Parathyroid adenoma (tissue), 2 donors: Measurements from ENCODE around the gene P4HA3.

Experiments used
- H2AFZ ChIP-seq: fragments of 300-600 bp; sonication (generic); one replicate; pipeline ENCODE4 v1.7.0; 2017; ENCODE audit warnings: antibody characterized with exemption, mild to moderate bottlenecking
- H3K27ac ChIP-seq: fragments of 300-600 bp; sonication (generic); one replicate; pipeline ENCODE4 v1.7.0; 2017
- H3K27me3 ChIP-seq: fragments of 300-600 bp; sonication (generic); one replicate; pipeline ENCODE4 v1.7.0; 2017; ENCODE audit warnings: low read length; ENCODE audit not compliant: control insufficient read depth, insufficient read depth
- H3K36me3 ChIP-seq: fragments of 300-600 bp; sonication (generic); one replicate; pipeline ENCODE4 v1.7.0; 2017; ENCODE audit warnings: low read length; ENCODE audit not compliant: control insufficient read depth, insufficient read depth
- H3K4me1 ChIP-seq: fragments of 300-600 bp; sonication (generic); one replicate; pipeline ENCODE4 v1.7.0; 2017; ENCODE audit warnings: control low read depth
- H3K4me2 ChIP-seq: fragments of 300-600 bp; sonication (generic); one replicate; pipeline ENCODE4 v1.7.0; 2017; ENCODE audit warnings: low read length
- H3K4me3 ChIP-seq: fragments of 300-600 bp; sonication (generic); one replicate; pipeline ENCODE4 v1.7.0; 2017; ENCODE audit warnings: low read depth, low read length
- H3K79me2 ChIP-seq: fragments of 300-600 bp; sonication (generic); one replicate; pipeline ENCODE4 v1.7.0; 2017; ENCODE audit warnings: control low read depth
- H3K9ac ChIP-seq: fragments of 300-600 bp; sonication (generic); one replicate; pipeline ENCODE4 v1.7.0; 2017; ENCODE audit warnings: mild to moderate bottlenecking
- H3K9me3 ChIP-seq: fragments of 300-600 bp; sonication (generic); one replicate; pipeline ENCODE4 v1.7.0; 2017; ENCODE audit warnings: low read length; ENCODE audit not compliant: control insufficient read depth
- TF ChIP-seq, protein P1 (sequence below): fragments of 300-600 bp; sonication (generic); IDR thresholded peaks from one replicate; pipeline ENCODE4 v1.7.0; 2017; ENCODE audit warnings: antibody characterized with exemption, mild to moderate bottlenecking
- donor health status: primary hyperparathyroidism.

Gene P4HA3

DNA sequence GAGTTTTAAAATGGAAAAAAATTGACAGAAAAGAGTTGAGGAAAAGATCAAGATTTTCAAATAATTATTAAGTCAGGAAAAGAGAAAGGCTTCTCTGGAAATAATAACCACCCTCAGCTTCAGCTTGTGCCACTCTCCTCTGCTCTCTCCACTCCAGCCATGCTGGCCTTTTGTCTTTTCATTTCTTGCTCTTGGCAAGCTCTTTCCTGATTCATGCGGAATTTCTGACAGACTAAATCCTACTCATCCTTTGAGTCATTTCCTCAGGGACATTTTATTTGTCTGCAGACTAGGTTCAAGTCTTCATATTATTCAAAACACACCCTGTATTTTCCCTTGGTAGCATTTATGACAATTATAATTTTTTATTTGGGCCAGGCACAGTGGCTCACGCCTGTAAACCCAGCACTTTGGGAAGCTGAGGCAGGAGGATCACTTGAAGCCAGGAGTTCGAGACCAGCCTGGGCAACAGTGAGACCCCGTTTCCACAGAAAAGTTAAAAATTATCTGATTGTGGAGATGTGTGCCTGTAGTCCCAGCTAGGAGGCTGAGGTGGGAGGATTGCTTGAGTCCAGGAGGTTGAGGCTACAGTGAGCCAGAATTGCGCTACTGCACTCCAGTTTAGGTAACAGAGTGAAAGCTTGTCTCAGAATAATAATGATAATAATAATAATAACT lies 7.8 kb upstream of the P4HA3 start:
- Histone ChIP-seq H3K4me1 (no peaks in the 10 kb centered on the region), H3K79me2 (no peaks in the 10 kb centered on the region), H3K9ac (no peak overlapping the region), H3K27ac (no peak overlapping the region), H3K4me2 (no peak overlapping the region), H3K27me3 (no peaks in the 10 kb centered on the region), H3K36me3 (no peaks in the 10 kb centered on the region), H3K9me3 (no peaks in the 10 kb centered on the region), H2AFZ (no peak overlapping the region), H3K4me3 (no peak overlapping the region)
- TF ChIP-seq, protein P1, sequence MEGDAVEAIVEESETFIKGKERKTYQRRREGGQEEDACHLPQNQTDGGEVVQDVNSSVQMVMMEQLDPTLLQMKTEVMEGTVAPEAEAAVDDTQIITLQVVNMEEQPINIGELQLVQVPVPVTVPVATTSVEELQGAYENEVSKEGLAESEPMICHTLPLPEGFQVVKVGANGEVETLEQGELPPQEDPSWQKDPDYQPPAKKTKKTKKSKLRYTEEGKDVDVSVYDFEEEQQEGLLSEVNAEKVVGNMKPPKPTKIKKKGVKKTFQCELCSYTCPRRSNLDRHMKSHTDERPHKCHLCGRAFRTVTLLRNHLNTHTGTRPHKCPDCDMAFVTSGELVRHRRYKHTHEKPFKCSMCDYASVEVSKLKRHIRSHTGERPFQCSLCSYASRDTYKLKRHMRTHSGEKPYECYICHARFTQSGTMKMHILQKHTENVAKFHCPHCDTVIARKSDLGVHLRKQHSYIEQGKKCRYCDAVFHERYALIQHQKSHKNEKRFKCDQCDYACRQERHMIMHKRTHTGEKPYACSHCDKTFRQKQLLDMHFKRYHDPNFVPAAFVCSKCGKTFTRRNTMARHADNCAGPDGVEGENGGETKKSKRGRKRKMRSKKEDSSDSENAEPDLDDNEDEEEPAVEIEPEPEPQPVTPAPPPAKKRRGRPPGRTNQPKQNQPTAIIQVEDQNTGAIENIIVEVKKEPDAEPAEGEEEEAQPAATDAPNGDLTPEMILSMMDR, result no peak

- no peak overlapping the region for H3K4me2 ChIP-seq
- H3K9me3 ChIP-seq, result no peaks in the 10 kb centered on the region
- H3K79me2 ChIP-seq, result no peaks in the 10 kb centered on the region
- no peaks in the 10 kb centered on the region for H3K27me3 ChIP-seq
- TF ChIP-seq, protein P1, result no peak
- H3K36me3 ChIP-seq, result no peaks in the 10 kb centered on the region
- H3K4me1 ChIP-seq, result no peaks in the 10 kb centered on the region
- H3K9ac ChIP-seq, result no peak overlapping the region
- no peak overlapping the region for H3K27ac ChIP-seq
- H2AFZ ChIP-seq, result no peak overlapping the region
- no peak overlapping the region for H3K4me3 ChIP-seq
These were observed 6.9 kb upstream of the P4HA3 start for GRCh38 chr11:74318241-74318932.

GRCh38 chr11:74316772-74317505 lies 5.5 kb upstream of the P4HA3 start:
- TF ChIP-seq, protein P1, result no peak
- H3K4me3 ChIP-seq, result no peak overlapping the region
- no peaks in the 10 kb centered on the region for H3K27me3 ChIP-seq
- no peaks in the 10 kb centered on the region for H3K36me3 ChIP-seq
- H3K9me3 ChIP-seq, result no peaks in the 10 kb centered on the region
- no peaks in the 10 kb centered on the region for H3K4me1 ChIP-seq
- H3K79me2 ChIP-seq, result no peaks in the 10 kb centered on the region
- no peak overlapping the region for H3K9ac ChIP-seq
- H2AFZ ChIP-seq, result no peak overlapping the region
- no peak overlapping the region for H3K27ac ChIP-seq
- H3K4me2 ChIP-seq, result no peak overlapping the region

- Histone ChIP-seq H3K4me3 (no peak overlapping the region), H3K4me2 (no peak overlapping the region), H3K36me3 (no peaks in the 10 kb centered on the region), H3K27me3 (no peaks in the 10 kb centered on the region), H3K9me3 (no peaks in the 10 kb centered on the region), H3K4me1 (no peaks in the 10 kb centered on the region), H2AFZ (no peak overlapping the region), H3K9ac (no peak overlapping the region), H3K27ac (no peak overlapping the region), H3K79me2 (no peaks in the 10 kb centered on the region)
- TF ChIP-seq, protein P1, result no peak
These were observed 886 bp upstream of the P4HA3 start for GRCh38 chr11:74312326-74312725.
